LNCaP clone FGC (cell line): Measurements from ENCODE around the gene LITAFD.
"Not testable (repeated sequence)": the region's sequence is repeated elsewhere in the genome, so short reads cannot be mapped to it uniquely, and the experiment has no call there.

Experiments used
- DNase-seq: peaks from one replicate; pipeline ENCODE4 v3.0.0-alpha.2; 2011; ENCODE audit warnings: low read depth
- H3K4me3 ChIP-seq: 2 replicates; pipeline ENCODE4 v1.5.1; 2011; ENCODE audit warnings: mild to moderate bottlenecking, low read depth, low read length, control low read depth
- CTCF ChIP-seq: IDR thresholded peaks from 2 replicates; pipeline ENCODE4 v1.5.1; 2012; ENCODE audit warnings: mild to moderate bottlenecking; ENCODE audit not compliant: control insufficient read depth, insufficient read depth; ENCODE audit errors: extremely low read depth

The LITAFD gene

GRCh38 chr16:8868416-8869211 is 13.5 kb upstream of the LITAFD start, which contains the start of gene CARHSP1:
TSS of gene CARHSP1 (minus strand) at chr16:8869006. CDS start at chr16:8859328, 9,678 bp downstream.
- DNase-seq, result peak; percentile 72

GRCh38 chr16:8869212-8869987 is 12.8 kb upstream of the LITAFD start:
- no peak for DNase-seq
- H3K4me3 ChIP-seq, result peak overlapping the region; percentile 50
- no peak for TF ChIP-seq CTCF

More at GRCh38 chr16:8868416-8869211, 13.5 kb upstream of the LITAFD start, which contains the start of gene CARHSP1:
- H3K4me3 ChIP-seq, result peak within 1 kb of the TSS; percentile 78
- no peak for TF ChIP-seq CTCF

GRCh38 chr16:8869988-8870241 is 12.2 kb upstream of the LITAFD start:
- not testable (repeated sequence) for DNase-seq, H3K4me3 ChIP-seq

- TF ChIP-seq CTCF, result no peak
- no peak for DNase-seq
- H3K4me3 ChIP-seq, result no peak overlapping the region
Observed at GRCh38 chr16:8872071-8872470, 10.1 kb upstream of the LITAFD start.

- 0 out of 2 replicates have a peak, but pooled peaks have one; percentile 9 for TF ChIP-seq CTCF
- H3K4me3 ChIP-seq, result no peak overlapping the region
- no peak for DNase-seq
Observed at GRCh38 chr16:8872967-8873865, 8.9 kb upstream of the LITAFD start.

- H3K4me3 ChIP-seq, DNase-seq: not testable (repeated sequence)
Observed at GRCh38 chr16:8873866-8874195, 8.3 kb upstream of the LITAFD start.

- no peak for DNase-seq
- TF ChIP-seq CTCF, result no peak
- no peak overlapping the region for H3K4me3 ChIP-seq
Observed at GRCh38 chr16:8874388-8874787, 7.8 kb upstream of the LITAFD start.

- H3K4me3 ChIP-seq, DNase-seq: not testable (repeated sequence)
Observed at GRCh38 chr16:8875317-8875716, 6.8 kb upstream of the LITAFD start.
